ENCODE data around the gene COL23A1. TPM values are rescaled to one million over a fixed set of nuclear protein-coding genes. Genes with fewer than 3 reads are reported as not detected.

COL23A1 gene
- polyA plus RNA-seq, 2 of the 4 experiments (the other 2 are of a cell fraction), result not detected

GRCh38 chr5:178389026-178389729, 201.0 kb downstream of the COL23A1 start:
- no peak for ATAC-seq

GRCh38 chr5:178388386-178389025, 201.7 kb downstream of the COL23A1 start:
- H3K4me1 ChIP-seq, result no peaks in the 10 kb centered on the region
- no peaks in the 10 kb centered on the region for H3K9me3 ChIP-seq
- ChIA-PET POLR2A (no interaction called here), CTCF (no interaction called here)
- ATAC-seq, result no peak
- WGBS (ENCODE audit: missing lambda C conversion rate), result 33% methylated on average over 8 of the region's 8 CpGs
- DNase-seq (ENCODE audit: low read depth in 1 of 2, low spot score in 1 of 2), result no peak
- TF ChIP-seq JUNB (IDR thresholded peaks at IDR 0.05), result no peak
- no peak for TF ChIP-seq NFE2L2 (conservative IDR thresholded peaks at IDR 0.05; ENCODE audit: low read length)
- TF ChIP-seq PHF8 (IDR thresholded peaks at IDR 0.05; ENCODE audit: borderline replicate concordance, low read depth), result no peak
- no peak for TF ChIP-seq CBX2 (IDR thresholded peaks at IDR 0.05; ENCODE audit: borderline replicate concordance, low read depth)
- no peak for FAIRE-seq
- no peak overlapping the region for H3K4me3 ChIP-seq
- H3K4me2 ChIP-seq, result no peak overlapping the region
- no peak overlapping the region for H3K27ac ChIP-seq

More at GRCh38 chr5:178389026-178389729, 201.0 kb downstream of the COL23A1 start:
- Histone ChIP-seq H3K9me3 (no peaks in the 10 kb centered on the region), H3K4me3 (no peak overlapping the region), H3K4me1 (no peaks in the 10 kb centered on the region), H3K4me2 (no peak overlapping the region), H3K27ac (no peak overlapping the region)
- no peak for DNase-seq (ENCODE audit: low read depth in 1 of 2, low spot score in 1 of 2)
- 25% methylated on average over 8 of the region's 8 CpGs for WGBS (ENCODE audit: missing lambda C conversion rate)
- TF ChIP-seq ZNF302 (CRISPR knock-in tag; IDR thresholded peaks at IDR 0.05), result no peak
- TF ChIP-seq HOXB5 (CRISPR knock-in tag; IDR thresholded peaks at IDR 0.05), result no peak
- TF ChIP-seq NR3C1 (IDR thresholded peaks at IDR 0.05), result no peak
- no peak for TF ChIP-seq FOSL2 (IDR thresholded peaks at IDR 0.05)
- no peak for TF ChIP-seq FOSL2 (CRISPR knock-in tag; IDR thresholded peaks at IDR 0.05)
- no peak for TF ChIP-seq CHD2 (IDR thresholded peaks at IDR 0.05; ENCODE audit: low read length, partially characterized antibody)
- TF ChIP-seq MYC (IDR thresholded peaks at IDR 0.05; ENCODE audit: borderline replicate concordance, low read length), result no peak
- TF ChIP-seq PBX3 (IDR thresholded peaks at IDR 0.05), result no peak
- TF ChIP-seq EHMT2 (IDR thresholded peaks at IDR 0.05; ENCODE audit: low read depth), result no peak
- TF ChIP-seq TFCP2L1 (CRISPR knock-in tag; IDR thresholded peaks at IDR 0.05), result no peak
- no peak for TF ChIP-seq MAX (IDR thresholded peaks at IDR 0.05)
- no peak for TF ChIP-seq RNF2 (IDR thresholded peaks at IDR 0.05; ENCODE audit: borderline replicate concordance, low read depth)
- no peak for TF ChIP-seq CBX2 (IDR thresholded peaks at IDR 0.05; ENCODE audit: borderline replicate concordance, low read depth)
- FAIRE-seq, result no peak
- POLR2A ChIA-PET, result no interaction called here
- CTCF ChIA-PET, result no interaction called here

- ChIA-PET CTCF (no interaction called here), POLR2A (no interaction called here)
- TF ChIP-seq USF2 (IDR thresholded peaks at IDR 0.05) (no peak), EP300 (IDR thresholded peaks at IDR 0.05) (no peak), RCOR1 (IDR thresholded peaks at IDR 0.05; ENCODE audit: low read depth, low read length) (no peak), HEYL (CRISPR knock-in tag; IDR thresholded peaks at IDR 0.05) (no peak), REST (IDR thresholded peaks at IDR 0.05) (no peak), NPAS2 (CRISPR knock-in tag; IDR thresholded peaks at IDR 0.05; ENCODE audit: borderline replicate concordance) (no peak), KDM5A (IDR thresholded peaks at IDR 0.05) (no peak), GATA3 (IDR thresholded peaks at IDR 0.05; ENCODE audit: borderline replicate concordance) (no peak), NR3C1 (IDR thresholded peaks at IDR 0.05) (no peak), TFCP2L1 (CRISPR knock-in tag; IDR thresholded peaks at IDR 0.05) (no peak), FOSL2 (IDR thresholded peaks at IDR 0.05) (no peak), FOSL2 (CRISPR knock-in tag; IDR thresholded peaks at IDR 0.05) (no peak), ZSCAN20 (CRISPR knock-in tag; IDR thresholded peaks at IDR 0.05) (no peak), BCL3 (IDR thresholded peaks at IDR 0.05) (no peak), CHD2 (IDR thresholded peaks at IDR 0.05; ENCODE audit: low read length, partially characterized antibody) (no peak)
- Histone ChIP-seq H3K27ac (no peak overlapping the region), H3K9me3 (no peaks in the 10 kb centered on the region), H3K4me2 (no peak overlapping the region), H3K4me3 (no peak overlapping the region), H3K4me1 (no peaks in the 10 kb centered on the region)
- DNase-seq (ENCODE audit: low read depth in 1 of 2, low spot score in 1 of 2) (no peak), FAIRE-seq (no peak), ATAC-seq (no peak)
- 59% methylated on average over 7 of the region's 7 CpGs for WGBS (ENCODE audit: missing lambda C conversion rate)
Measured at GRCh38 chr5:178387856-178388190, 202.4 kb downstream of the COL23A1 start.

Measured in A549 (cell line).